Neural cell (in vitro differentiated cells): ENCODE measurements around the gene TXLNG.

Experiments
- EP300 ChIP-seq: fragments of 450-650 bp; conservative IDR thresholded peaks from 2 replicates; pipeline ENCODE4 v1.6.1; 2014; ENCODE audit warnings: antibody characterized with exemption, mild to moderate bottlenecking, moderate library complexity; ENCODE audit not compliant: poor library complexity, severe bottlenecking
- POLR2AphosphoS5 ChIP-seq: IDR thresholded peaks from 2 replicates; pipeline ENCODE4 v1.6.1; 2012
- TF ChIP-seq, protein P1 (sequence below): fragments of 450-650 bp; IDR thresholded peaks from 2 replicates; pipeline ENCODE4 v1.5.1; 2014; ENCODE audit warnings: antibody characterized with exemption, mild to moderate bottlenecking, moderate library complexity; ENCODE audit not compliant: poor library complexity, severe bottlenecking
- TF ChIP-seq, protein P2 (sequence below): IDR thresholded peaks from 2 replicates; pipeline ENCODE4 v1.6.1; 2012; ENCODE audit warnings: borderline replicate concordance

DNA sequence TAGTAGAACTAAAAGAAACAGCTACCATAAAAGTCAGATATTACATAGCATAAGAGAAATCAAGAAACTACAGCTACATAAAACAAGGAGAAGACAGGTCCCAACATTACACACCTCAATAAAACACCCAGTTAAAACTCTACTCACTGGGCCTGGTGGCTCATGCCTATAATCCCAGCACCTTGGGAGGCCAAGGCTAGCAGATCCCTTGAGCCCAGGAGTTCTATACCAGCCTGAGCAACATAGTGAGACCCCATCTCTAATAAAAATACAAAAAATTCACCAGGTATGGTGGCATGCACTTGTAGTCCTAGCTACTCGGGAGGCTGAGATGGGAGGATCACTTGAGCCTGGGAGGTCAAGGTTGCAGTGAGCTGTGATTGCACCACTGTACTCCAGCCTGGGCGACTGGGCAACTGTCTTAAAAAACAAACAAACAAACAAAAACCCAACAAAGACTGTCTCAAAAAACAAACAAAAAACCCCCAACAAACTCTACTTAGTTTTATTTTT lies 15.2 kb upstream of the TXLNG start:
- TF ChIP-seq, protein P1, sequence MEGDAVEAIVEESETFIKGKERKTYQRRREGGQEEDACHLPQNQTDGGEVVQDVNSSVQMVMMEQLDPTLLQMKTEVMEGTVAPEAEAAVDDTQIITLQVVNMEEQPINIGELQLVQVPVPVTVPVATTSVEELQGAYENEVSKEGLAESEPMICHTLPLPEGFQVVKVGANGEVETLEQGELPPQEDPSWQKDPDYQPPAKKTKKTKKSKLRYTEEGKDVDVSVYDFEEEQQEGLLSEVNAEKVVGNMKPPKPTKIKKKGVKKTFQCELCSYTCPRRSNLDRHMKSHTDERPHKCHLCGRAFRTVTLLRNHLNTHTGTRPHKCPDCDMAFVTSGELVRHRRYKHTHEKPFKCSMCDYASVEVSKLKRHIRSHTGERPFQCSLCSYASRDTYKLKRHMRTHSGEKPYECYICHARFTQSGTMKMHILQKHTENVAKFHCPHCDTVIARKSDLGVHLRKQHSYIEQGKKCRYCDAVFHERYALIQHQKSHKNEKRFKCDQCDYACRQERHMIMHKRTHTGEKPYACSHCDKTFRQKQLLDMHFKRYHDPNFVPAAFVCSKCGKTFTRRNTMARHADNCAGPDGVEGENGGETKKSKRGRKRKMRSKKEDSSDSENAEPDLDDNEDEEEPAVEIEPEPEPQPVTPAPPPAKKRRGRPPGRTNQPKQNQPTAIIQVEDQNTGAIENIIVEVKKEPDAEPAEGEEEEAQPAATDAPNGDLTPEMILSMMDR = no peak
- no peak for TF ChIP-seq EP300
- no peak for TF ChIP-seq POLR2AphosphoS5
- TF ChIP-seq, protein P2, sequence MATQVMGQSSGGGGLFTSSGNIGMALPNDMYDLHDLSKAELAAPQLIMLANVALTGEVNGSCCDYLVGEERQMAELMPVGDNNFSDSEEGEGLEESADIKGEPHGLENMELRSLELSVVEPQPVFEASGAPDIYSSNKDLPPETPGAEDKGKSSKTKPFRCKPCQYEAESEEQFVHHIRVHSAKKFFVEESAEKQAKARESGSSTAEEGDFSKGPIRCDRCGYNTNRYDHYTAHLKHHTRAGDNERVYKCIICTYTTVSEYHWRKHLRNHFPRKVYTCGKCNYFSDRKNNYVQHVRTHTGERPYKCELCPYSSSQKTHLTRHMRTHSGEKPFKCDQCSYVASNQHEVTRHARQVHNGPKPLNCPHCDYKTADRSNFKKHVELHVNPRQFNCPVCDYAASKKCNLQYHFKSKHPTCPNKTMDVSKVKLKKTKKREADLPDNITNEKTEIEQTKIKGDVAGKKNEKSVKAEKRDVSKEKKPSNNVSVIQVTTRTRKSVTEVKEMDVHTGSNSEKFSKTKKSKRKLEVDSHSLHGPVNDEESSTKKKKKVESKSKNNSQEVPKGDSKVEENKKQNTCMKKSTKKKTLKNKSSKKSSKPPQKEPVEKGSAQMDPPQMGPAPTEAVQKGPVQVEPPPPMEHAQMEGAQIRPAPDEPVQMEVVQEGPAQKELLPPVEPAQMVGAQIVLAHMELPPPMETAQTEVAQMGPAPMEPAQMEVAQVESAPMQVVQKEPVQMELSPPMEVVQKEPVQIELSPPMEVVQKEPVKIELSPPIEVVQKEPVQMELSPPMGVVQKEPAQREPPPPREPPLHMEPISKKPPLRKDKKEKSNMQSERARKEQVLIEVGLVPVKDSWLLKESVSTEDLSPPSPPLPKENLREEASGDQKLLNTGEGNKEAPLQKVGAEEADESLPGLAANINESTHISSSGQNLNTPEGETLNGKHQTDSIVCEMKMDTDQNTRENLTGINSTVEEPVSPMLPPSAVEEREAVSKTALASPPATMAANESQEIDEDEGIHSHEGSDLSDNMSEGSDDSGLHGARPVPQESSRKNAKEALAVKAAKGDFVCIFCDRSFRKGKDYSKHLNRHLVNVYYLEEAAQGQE = no peak
